AG04450 (cell line): ENCODE data around the gene MAT1A. TPM values are rescaled to one million over a fixed set of nuclear protein-coding genes. Genes with fewer than 3 reads are reported as not detected.
"Not testable (repeated sequence)": the region's sequence is repeated elsewhere in the genome, so short reads cannot be mapped to it uniquely, and the experiment has no call there.

Source experiments
- CTCF ChIA-PET: fragments of 300-600, 350-600 bp; formaldehyde crosslinking; extraction: SDS; loops from one replicate; lab custom pipeline; 2022; ENCODE audit warnings: antibody characterized with exemption, inconsistent platforms; lab: Charles Lee
- POLR2A ChIA-PET: fragments of 350-600 bp; formaldehyde crosslinking; extraction: SDS; loops from one replicate; lab custom pipeline; 2021; ENCODE audit warnings: antibody characterized with exemption, inconsistent platforms; lab: Yijun Ruan, JAX
- DNase-seq: peaks from one replicate; pipeline ENCODE4 v3.0.0-alpha.2; 2011; ENCODE audit warnings: low read depth, low spot score
- H3K27ac ChIP-seq: one replicate; pipeline ENCODE4 v1.5.1; 2012; ENCODE audit warnings: low read depth, low read length, control low read depth
- H3K27me3 ChIP-seq: one replicate; pipeline ENCODE4 v1.6.0; 2012; ENCODE audit warnings: low read length; ENCODE audit not compliant: control insufficient read depth, insufficient read depth
- H3K4me3 ChIP-seq: 2 replicates; pipeline ENCODE4 v1.5.1; 2011; ENCODE audit warnings: mild to moderate bottlenecking, low read depth, low read length, control low read depth
- H3K9me3 ChIP-seq: 2 replicates; pipeline ENCODE4 v1.5.1; 2012; ENCODE audit warnings: low read length; ENCODE audit not compliant: control insufficient read depth, insufficient read depth
- CTCF ChIP-seq: IDR thresholded peaks from 2 replicates; pipeline ENCODE4 v1.5.1; 2011; ENCODE audit warnings: low read depth, low read length, control low read depth, inconsistent platforms
- polyA plus RNA-seq: library from polyadenylated mRNA; depleted of rRNA; stranded (reverse); fragments of >200 nt; gene quantifications from 2 replicates; pipeline ENCODE4 v1.2.3, GENCODE V29; 2011

Gene MAT1A
- polyA plus RNA-seq, 1 experiment = not detected

GRCh38 chr10:80261316-80262030, 28.0 kb downstream of the MAT1A start:
- ChIA-PET CTCF (interaction anchor here (0.6 to 3.5 kb wide), 11 partner anchors 9 to 724 kb away, joined by 3 to 21 read pairs (median 4); no protein-coding TSS in a partner anchor), POLR2A (no interaction called here)
- Histone ChIP-seq H3K9me3 (no peaks in the 10 kb centered on the region), H3K27ac (no peak overlapping the region), H3K27me3 (peaks cover 8% of the 10 kb centered on the region), H3K4me3 (no peak overlapping the region)
- DNase-seq = no peak
- TF ChIP-seq CTCF = no peak

- H3K27me3 ChIP-seq = peaks cover 9% of the 10 kb centered on the region
- CTCF ChIA-PET = interaction anchor here (0.6 to 3.5 kb wide), 16 partner anchors 8 to 760 kb away, joined by 3 to 21 read pairs (median 3); no protein-coding TSS in a partner anchor
- no peak overlapping the region for H3K4me3 ChIP-seq
- no peak overlapping the region for H3K27ac ChIP-seq
- no peaks in the 10 kb centered on the region for H3K9me3 ChIP-seq
- POLR2A ChIA-PET = no interaction called here
- TF ChIP-seq CTCF = peak; percentile 94
- DNase-seq = no peak
These were observed 28.9 kb downstream of the MAT1A start for GRCh38 chr10:80260295-80261243.

GRCh38 chr10:80259405-80259871, 30.0 kb downstream of the MAT1A start:
- CTCF ChIA-PET = interaction anchor here (3.5 kb wide), 1 partner anchor 201 kb away, joined by 21 read pairs; no protein-coding TSS in a partner anchor
- Histone ChIP-seq H3K4me3 (no peak overlapping the region), H3K27me3 (peaks cover 7% of the 10 kb centered on the region), H3K27ac (no peak overlapping the region), H3K9me3 (no peaks in the 10 kb centered on the region)
- POLR2A ChIA-PET = no interaction called here
- no peak for TF ChIP-seq CTCF
- no peak for DNase-seq

- H3K9me3 ChIP-seq, DNase-seq, H3K27me3 ChIP-seq, CTCF ChIA-PET, H3K27ac ChIP-seq, POLR2A ChIA-PET, H3K4me3 ChIP-seq: not testable (repeated sequence)
These were observed 32.7 kb downstream of the MAT1A start for GRCh38 chr10:80256798-80257197.

GRCh38 chr10:80254726-80255125, 34.7 kb downstream of the MAT1A start:
- H3K9me3 ChIP-seq, H3K27me3 ChIP-seq, DNase-seq, H3K27ac ChIP-seq, POLR2A ChIA-PET, H3K4me3 ChIP-seq, CTCF ChIA-PET: not testable (repeated sequence)

GRCh38 chr10:80253963-80254271, 35.5 kb downstream of the MAT1A start:
- CTCF ChIA-PET, H3K4me3 ChIP-seq, POLR2A ChIA-PET: not testable (repeated sequence)

More at GRCh38 chr10:80253963-80254271, 35.5 kb downstream of the MAT1A start:
- not testable (repeated sequence) for H3K27me3 ChIP-seq, H3K27ac ChIP-seq, DNase-seq, H3K9me3 ChIP-seq
